Measurements from ENCODE around the gene OPN1LW.
"Not testable (repeated sequence)": the region's sequence is repeated elsewhere in the genome, so short reads cannot be mapped to it uniquely, and the experiment has no call there.

The OPN1LW gene

GRCh38 chrX:154121961-154122360, 22.1 kb upstream of the OPN1LW start:
- H3K9me3 Mint-ChIP-seq, result no peaks in the 10 kb centered on the region
- no peak overlapping the region for H3K4me3 Mint-ChIP-seq
- H3K4me1 Mint-ChIP-seq (ENCODE audit: low read depth), result peaks cover 11% of the 10 kb centered on the region
- no peaks in the 10 kb centered on the region for H3K36me3 Mint-ChIP-seq (ENCODE audit: low read depth)
- H3K27me3 Mint-ChIP-seq, result no peaks in the 10 kb centered on the region
- H3K27ac Mint-ChIP-seq, result no peak overlapping the region

DNA sequence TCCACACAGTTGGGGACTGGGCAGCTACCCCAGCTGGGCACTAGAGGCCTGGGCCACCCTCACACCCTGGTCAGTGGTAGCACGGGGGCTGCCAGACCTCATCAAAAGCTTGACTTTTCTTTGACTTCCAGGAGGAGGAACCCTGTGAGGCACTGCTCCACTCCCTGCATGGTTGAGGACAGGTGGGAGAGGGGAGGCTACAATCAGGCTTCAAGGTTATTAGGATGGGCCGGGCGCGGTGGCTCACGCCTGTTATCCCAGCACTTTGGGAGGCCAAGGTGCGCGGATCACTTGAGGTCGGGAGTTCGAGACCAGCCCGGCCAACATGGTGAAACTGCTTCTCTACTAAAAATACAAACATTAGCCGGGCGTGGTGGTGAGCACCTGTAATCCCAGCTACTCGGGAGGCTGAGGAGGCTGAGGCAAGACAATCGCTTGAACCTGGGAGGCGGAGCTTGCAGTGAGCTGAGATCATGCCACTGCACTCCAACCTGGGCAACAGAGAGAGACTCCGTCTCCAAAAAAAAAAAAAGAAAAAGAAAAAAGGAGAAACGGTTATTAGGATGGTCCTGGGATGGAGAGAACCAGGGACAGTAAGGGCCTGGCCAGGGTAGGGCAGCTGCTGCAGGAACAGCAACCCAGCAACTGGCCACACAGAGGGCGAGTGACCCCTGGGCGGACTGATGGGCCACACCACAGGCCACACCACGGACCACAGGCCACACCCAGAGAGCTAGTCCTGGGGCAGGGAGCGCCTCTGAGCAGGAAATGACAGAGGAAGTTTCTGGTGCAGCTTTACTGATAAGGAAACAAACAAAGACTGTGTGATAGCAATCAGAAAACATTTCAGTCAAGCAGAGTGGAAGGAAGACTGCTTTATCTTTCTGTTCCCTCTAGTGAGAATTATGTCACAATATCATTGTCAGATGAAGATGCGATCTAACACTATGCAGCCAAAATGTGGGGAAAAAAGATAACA, 20.5 kb upstream of the OPN1LW start:
- Mint-ChIP-seq H3K36me3 (ENCODE audit: low read depth) (no peaks in the 10 kb centered on the region), H3K27me3 (no peaks in the 10 kb centered on the region), H3K4me1 (ENCODE audit: low read depth) (peaks cover 11% of the 10 kb centered on the region), H3K9me3 (no peaks in the 10 kb centered on the region), H3K27ac (peak overlapping the region; percentile 41), H3K4me3 (no peak overlapping the region)

DNA sequence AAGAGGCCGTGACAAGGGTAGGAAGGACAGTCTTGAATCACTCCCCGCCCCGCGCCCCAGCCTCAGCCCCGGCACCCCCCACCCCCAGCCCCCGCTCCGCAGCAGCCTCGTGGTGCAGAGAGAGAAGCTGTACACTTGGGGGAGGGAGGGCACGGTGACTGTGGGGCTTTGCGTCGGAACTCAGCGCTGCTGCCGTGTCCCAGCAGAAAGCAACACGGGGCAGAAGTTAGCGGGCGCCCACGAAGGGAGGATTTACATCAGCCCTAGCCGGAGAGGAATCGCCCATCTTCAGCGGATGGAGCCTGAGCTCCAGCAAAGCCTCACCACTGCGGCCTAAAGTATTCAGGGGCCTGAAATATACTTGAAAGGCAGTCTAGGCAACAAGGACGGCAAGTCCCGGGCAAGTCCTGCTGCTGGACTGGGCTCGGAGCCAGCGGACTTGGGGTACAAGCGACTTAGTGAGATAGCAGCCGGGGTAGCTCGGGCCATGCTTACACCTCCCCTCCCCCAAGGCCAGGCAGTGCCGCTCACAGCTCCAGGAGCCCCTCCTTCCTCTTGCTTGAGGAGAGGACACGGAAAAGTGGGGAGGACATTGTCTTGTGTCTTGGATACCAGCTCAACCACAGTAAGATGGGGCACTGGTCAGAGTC, 18.5 kb upstream of the OPN1LW start:
- Mint-ChIP-seq H3K36me3 (ENCODE audit: low read depth) (no peaks in the 10 kb centered on the region), H3K9me3 (no peaks in the 10 kb centered on the region), H3K4me3 (no peak overlapping the region), H3K27me3 (no peaks in the 10 kb centered on the region), H3K27ac (peak overlapping the region; percentile 58), H3K4me1 (ENCODE audit: low read depth) (peaks cover 11% of the 10 kb centered on the region)

DNA sequence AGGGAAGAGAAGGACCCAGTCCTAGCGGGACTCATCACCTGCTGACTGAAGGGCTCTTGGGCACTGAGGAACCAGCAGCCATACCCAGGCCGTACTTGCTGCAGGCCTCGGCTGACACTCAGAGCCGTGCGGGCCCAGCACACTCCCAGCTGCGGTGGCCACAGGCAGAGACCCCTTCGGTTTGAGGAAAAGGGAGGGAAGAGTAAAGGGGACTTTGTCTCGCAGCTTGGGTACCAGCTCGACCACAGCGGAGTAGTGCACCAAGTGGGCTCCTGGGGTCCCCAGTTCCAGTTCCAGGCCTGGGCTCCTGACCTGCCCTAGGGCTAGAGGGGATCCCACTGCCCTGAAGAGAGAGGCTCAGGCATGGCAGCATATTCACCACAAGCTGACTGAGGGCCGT, 17.9 kb upstream of the OPN1LW start:
- H3K36me3 Mint-ChIP-seq (ENCODE audit: low read depth), result no peaks in the 10 kb centered on the region
- peaks cover 11% of the 10 kb centered on the region for H3K4me1 Mint-ChIP-seq (ENCODE audit: low read depth)
- no peak overlapping the region for H3K4me3 Mint-ChIP-seq
- H3K27me3 Mint-ChIP-seq, result no peaks in the 10 kb centered on the region
- H3K9me3 Mint-ChIP-seq, result no peaks in the 10 kb centered on the region
- no peak overlapping the region for H3K27ac Mint-ChIP-seq

- Mint-ChIP-seq H3K9me3 (no peaks in the 10 kb centered on the region), H3K4me1 (ENCODE audit: low read depth) (peaks cover 20% of the 10 kb centered on the region), H3K27ac (no peak overlapping the region), H3K27me3 (no peaks in the 10 kb centered on the region), H3K36me3 (ENCODE audit: low read depth) (no peaks in the 10 kb centered on the region), H3K4me3 (no peak overlapping the region)
Measured at GRCh38 chrX:154131955-154132354, 12.1 kb upstream of the OPN1LW start.

DNA sequence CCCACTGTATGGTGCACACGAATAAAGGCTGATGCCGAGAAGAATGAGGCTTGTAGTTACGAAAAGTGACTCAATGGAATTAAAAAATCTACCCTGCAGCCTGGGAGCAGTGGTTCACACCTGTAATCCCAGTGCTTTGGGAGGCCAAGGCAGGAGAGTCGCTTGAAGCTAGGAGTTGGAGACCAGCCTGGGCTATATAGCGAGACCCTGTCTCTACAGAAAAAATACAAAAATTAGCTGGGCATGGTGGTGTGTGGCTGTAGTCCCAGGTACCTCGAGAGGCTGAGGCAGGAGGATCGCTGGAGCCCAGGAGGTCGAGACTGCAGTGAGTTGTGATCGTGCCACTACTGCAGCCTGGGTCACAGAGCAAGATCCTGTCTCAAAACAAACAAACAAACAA, 11.7 kb upstream of the OPN1LW start:
- H3K9me3 Mint-ChIP-seq, result no peaks in the 10 kb centered on the region
- no peak overlapping the region for H3K27ac Mint-ChIP-seq
- no peaks in the 10 kb centered on the region for H3K36me3 Mint-ChIP-seq (ENCODE audit: low read depth)

DNA sequence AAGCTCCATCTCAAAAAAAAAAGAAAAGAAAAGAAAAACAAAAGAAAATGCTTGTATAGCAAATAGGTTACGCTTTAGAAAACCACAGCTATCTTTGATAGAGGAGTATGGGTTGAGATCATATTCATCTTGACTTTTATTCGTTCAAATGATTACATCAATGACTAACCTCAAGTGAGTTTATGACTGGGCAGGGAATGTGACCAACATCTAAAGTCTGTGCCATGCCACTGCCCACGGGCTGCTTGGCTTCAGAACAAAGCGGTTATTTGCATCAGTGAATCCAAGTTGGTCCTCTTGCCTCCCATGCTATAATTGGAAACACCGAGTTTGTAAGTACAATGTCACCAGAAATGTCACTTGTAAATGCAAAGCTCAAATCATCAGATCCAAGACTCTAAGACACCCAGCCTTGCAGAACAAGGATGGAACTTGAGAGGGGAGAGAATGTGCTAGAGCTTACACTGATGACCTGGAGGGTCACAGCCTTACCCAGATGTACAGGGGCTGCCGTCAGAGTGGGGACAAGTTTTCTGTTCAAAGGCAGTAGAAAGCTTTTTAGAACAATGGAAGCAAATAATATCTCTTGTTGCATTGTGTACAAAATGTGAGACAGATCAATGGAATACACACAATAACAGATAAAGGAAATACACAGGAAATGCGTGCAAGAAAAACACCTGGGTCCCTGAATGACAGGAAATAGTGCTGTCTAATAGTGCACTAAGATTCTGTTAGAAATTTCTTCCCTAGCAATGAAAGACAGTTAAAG, 8.4 kb upstream of the OPN1LW start:
- Mint-ChIP-seq H3K4me1 (ENCODE audit: low read depth) (peaks cover 27% of the 10 kb centered on the region), H3K27me3 (no peaks in the 10 kb centered on the region), H3K4me3 (no peak overlapping the region), H3K27ac (no peak overlapping the region), H3K36me3 (ENCODE audit: low read depth) (no peaks in the 10 kb centered on the region), H3K9me3 (no peaks in the 10 kb centered on the region)

More for the DNA sequence above, 11.7 kb upstream of the OPN1LW start:
- Mint-ChIP-seq H3K4me1 (ENCODE audit: low read depth) (peaks cover 24% of the 10 kb centered on the region), H3K27me3 (no peaks in the 10 kb centered on the region), H3K4me3 (no peak overlapping the region)

GRCh38 chrX:154136627-154137161, 7.3 kb upstream of the OPN1LW start:
- H3K9me3 Mint-ChIP-seq, result no peaks in the 10 kb centered on the region
- H3K36me3 Mint-ChIP-seq (ENCODE audit: low read depth), result no peaks in the 10 kb centered on the region
- no peaks in the 10 kb centered on the region for H3K27me3 Mint-ChIP-seq
- H3K4me3 Mint-ChIP-seq, result peak overlapping the region; percentile 67
- peak overlapping the region; percentile 81 for H3K27ac Mint-ChIP-seq
- H3K4me1 Mint-ChIP-seq (ENCODE audit: low read depth), result peaks cover 27% of the 10 kb centered on the region

DNA sequence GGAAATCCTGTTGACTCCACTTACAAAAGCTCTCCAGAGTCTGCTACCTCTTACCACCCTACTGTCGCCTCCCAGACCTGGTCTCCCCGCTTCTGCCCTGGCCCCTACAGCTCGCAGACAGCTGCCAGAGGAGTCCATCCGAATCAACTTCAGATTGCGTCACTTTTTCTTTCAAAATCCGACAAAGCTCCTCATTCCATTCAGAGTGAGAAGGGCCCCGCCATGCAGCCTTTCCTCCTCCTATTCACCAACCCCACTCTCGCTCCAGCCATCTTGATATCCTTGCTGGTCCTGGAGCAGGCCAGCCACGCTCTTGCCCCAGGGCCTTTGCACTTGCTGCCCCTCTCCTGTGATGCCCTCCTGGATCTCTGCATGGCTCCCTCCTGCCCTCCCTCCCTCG, 5.2 kb upstream of the OPN1LW start:
- H3K4me3 Mint-ChIP-seq, result no peak overlapping the region
- no peaks in the 10 kb centered on the region for H3K27me3 Mint-ChIP-seq
- no peaks in the 10 kb centered on the region for H3K9me3 Mint-ChIP-seq
- H3K36me3 Mint-ChIP-seq (ENCODE audit: low read depth), result no peaks in the 10 kb centered on the region
- H3K4me1 Mint-ChIP-seq (ENCODE audit: low read depth), result peaks cover 27% of the 10 kb centered on the region
- H3K27ac Mint-ChIP-seq, result no peak overlapping the region

DNA sequence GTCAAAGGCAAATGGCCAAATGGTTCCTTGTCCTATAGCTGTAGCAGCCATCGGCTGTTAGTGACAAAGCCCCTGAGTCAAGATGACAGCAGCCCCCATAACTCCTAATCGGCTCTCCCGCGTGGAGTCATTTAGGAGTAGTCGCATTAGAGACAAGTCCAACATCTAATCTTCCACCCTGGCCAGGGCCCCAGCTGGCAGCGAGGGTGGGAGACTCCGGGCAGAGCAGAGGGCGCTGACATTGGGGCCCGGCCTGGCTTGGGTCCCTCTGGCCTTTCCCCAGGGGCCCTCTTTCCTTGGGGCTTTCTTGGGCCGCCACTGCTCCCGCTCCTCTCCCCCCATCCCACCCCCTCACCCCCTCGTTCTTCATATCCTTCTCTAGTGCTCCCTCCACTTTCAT, 3.8 kb upstream of the OPN1LW start:
- no peak overlapping the region for H3K4me3 Mint-ChIP-seq
- no peak overlapping the region for H3K27ac Mint-ChIP-seq
- H3K9me3 Mint-ChIP-seq, result no peaks in the 10 kb centered on the region
- H3K36me3 Mint-ChIP-seq (ENCODE audit: low read depth), result no peaks in the 10 kb centered on the region
- H3K27me3 Mint-ChIP-seq, result no peaks in the 10 kb centered on the region
- H3K4me1 Mint-ChIP-seq (ENCODE audit: low read depth), result peaks cover 23% of the 10 kb centered on the region

DNA sequence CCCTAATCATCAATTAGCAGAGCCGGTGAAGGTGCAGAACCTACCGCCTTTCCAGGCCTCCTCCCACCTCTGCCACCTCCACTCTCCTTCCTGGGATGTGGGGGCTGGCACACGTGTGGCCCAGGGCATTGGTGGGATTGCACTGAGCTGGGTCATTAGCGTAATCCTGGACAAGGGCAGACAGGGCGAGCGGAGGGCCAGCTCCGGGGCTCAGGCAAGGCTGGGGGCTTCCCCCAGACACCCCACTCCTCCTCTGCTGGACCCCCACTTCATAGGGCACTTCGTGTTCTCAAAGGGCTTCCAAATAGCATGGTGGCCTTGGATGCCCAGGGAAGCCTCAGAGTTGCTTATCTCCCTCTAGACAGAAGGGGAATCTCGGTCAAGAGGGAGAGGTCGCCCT, 3.3 kb upstream of the OPN1LW start:
- H3K9me3 Mint-ChIP-seq, result no peaks in the 10 kb centered on the region
- no peak overlapping the region for H3K4me3 Mint-ChIP-seq
- H3K27ac Mint-ChIP-seq, result no peak overlapping the region
- no peaks in the 10 kb centered on the region for H3K27me3 Mint-ChIP-seq
- no peaks in the 10 kb centered on the region for H3K36me3 Mint-ChIP-seq (ENCODE audit: low read depth)
- peaks cover 17% of the 10 kb centered on the region for H3K4me1 Mint-ChIP-seq (ENCODE audit: low read depth)

DNA sequence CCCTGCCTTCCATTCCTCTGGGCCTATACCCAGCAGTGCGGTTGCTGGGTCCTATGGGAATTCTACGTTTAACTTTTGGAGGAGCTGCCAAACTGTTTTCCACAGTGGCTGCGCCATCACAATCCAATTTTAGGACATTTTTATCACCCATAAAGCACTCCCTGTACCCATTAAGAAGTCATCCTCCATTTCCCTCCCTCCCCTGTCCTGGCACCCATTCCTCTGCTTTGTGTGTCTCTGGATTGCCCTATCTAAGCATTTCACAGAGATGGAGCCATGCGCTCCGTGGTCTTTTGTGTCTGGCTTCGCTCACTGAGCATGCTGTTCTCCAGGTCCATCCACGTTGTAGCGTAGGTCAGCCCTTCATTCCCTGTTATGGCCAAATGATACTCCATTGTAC, 1.7 kb upstream of the OPN1LW start:
- no peaks in the 10 kb centered on the region for H3K27me3 Mint-ChIP-seq
- H3K4me3 Mint-ChIP-seq, result no peak overlapping the region
- H3K27ac Mint-ChIP-seq, result no peak overlapping the region
- peaks cover 3% of the 10 kb centered on the region for H3K4me1 Mint-ChIP-seq (ENCODE audit: low read depth)
- H3K9me3 Mint-ChIP-seq, result no peaks in the 10 kb centered on the region
- no peaks in the 10 kb centered on the region for H3K36me3 Mint-ChIP-seq (ENCODE audit: low read depth)

DNA sequence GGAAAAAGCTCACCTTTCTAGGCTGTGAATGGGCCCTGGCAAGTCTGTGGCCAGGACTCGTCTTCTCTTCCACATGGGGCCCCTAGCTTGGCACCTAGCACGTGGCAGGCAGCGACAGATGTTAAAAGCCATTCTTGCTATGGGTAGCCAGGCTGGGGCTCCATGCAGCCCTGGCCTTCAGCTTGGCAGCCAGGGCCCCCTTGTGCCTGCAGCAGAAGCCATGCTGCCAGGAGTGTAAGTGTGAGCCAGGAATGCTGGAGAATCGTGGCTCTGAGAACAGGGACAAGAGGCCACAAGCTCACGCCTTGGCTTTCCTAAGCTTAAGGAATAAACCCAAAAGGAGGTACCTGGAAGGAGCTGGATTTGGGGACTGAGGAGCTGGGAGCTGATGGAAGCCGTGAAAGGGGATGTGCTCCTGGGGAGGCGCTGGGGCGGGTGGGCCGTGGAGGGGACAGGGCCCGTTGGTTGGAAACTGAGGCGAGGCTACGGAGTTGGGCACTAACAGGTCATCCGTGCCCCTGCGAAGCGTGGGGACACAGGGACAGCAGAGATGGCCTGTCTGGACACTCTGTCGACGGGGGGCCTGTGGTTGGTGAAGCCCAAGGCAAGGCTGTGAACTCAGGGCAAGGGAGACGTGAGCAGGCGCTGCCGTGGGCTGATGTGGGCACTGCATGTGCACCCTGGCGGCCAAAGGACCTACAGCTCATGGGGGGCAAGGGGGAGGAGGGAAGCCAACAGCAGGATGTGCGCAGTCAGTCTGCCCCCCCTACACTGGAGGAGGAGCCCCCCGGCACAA, 895 bp upstream of the OPN1LW start:
- peaks cover 3% of the 10 kb centered on the region for H3K4me1 Mint-ChIP-seq (ENCODE audit: low read depth)
- no peak overlapping the region for H3K4me3 Mint-ChIP-seq
- no peak overlapping the region for H3K27ac Mint-ChIP-seq
- no peaks in the 10 kb centered on the region for H3K36me3 Mint-ChIP-seq (ENCODE audit: low read depth)
- H3K9me3 Mint-ChIP-seq, result no peaks in the 10 kb centered on the region
- H3K27me3 Mint-ChIP-seq, result no peaks in the 10 kb centered on the region

DNA sequence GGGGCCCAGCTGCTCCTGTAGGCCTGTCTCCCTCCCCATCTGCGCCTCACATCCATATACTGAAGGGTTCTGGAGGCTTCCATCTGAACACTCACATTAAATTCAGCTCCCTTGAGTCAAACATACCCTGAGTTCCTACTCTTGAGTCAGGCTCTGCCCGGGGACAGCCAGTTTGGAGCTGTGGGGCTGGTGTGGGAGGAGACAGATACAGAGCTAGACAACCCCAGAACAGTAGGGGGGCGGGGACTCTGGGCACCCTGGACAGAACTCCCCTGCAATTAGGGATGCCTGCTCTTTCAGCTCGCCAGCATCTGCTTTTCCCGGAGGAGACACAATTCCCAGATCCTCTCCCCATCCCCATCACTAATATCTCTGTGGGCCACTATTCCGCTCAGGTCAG, 7.0 kb downstream of the OPN1LW start:
- H3K9me3 Mint-ChIP-seq; H3K27ac Mint-ChIP-seq; H3K4me1 Mint-ChIP-seq (ENCODE audit: low read depth); H3K4me3 Mint-ChIP-seq; H3K36me3 Mint-ChIP-seq (ENCODE audit: low read depth); H3K27me3 Mint-ChIP-seq: not testable (repeated sequence)

All from stimulated activated naive CD8-positive, alpha-beta T cell treated with anti-CD3 and anti-CD28 coated beads, Interleukin-15, Interleukin-2, amounts not matched to agents 100 ng/mL and 50 ng/mL, for 24 hours (primary cell).